Measurements from ENCODE around the gene GREB1L.

DNA sequence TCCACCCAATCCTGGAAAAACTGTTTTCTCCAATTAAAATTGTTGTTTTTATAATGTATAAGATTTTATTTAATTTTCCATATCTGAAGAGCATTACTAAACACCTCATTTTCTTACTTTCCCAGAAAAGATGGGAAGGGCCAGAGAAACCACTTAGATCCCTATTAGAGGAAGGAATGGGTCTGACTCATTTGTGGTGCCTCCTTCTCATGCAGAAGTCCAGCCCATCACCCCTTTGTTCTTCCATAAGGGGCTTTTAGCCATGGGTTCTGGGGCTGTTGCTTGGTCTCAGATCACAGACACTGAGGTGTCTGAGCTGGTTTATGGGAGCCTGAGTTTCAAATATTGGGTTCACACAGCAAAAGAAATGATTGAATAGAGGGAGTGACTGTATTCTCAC, 206.3 kb downstream of the GREB1L start:
- TF ChIP-seq HIVEP1 (CRISPR knock-in tag; IDR thresholded peaks at IDR 0.05) (no peak), ZNF316 (IDR thresholded peaks at IDR 0.05) (no peak), POLR2A (conservative IDR thresholded peaks at IDR 0.05) (no peak), PRPF4 (IDR thresholded peaks at IDR 0.05; ENCODE audit: insufficient read depth, low read depth, low read length, poor library complexity, severe bottlenecking) (no peak), FOXK2 (conservative IDR thresholded peaks at IDR 0.05 in 1 of 2, IDR thresholded peaks at IDR 0.05 in 1 of 2; ENCODE audit: low read depth in 2 of 2) (no peak), RB1 (IDR thresholded peaks at IDR 0.05; ENCODE audit: low read depth) (no peak)
- TF ChIP-seq, protein P1, sequence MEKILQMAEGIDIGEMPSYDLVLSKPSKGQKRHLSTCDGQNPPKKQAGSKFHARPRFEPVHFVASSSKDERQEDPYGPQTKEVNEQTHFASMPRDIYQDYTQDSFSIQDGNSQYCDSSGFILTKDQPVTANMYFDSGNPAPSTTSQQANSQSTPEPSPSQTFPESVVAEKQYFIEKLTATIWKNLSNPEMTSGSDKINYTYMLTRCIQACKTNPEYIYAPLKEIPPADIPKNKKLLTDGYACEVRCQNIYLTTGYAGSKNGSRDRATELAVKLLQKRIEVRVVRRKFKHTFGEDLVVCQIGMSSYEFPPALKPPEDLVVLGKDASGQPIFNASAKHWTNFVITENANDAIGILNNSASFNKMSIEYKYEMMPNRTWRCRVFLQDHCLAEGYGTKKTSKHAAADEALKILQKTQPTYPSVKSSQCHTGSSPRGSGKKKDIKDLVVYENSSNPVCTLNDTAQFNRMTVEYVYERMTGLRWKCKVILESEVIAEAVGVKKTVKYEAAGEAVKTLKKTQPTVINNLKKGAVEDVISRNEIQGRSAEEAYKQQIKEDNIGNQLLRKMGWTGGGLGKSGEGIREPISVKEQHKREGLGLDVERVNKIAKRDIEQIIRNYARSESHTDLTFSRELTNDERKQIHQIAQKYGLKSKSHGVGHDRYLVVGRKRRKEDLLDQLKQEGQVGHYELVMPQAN (IDR thresholded peaks at IDR 0.05; ENCODE audit: borderline replicate concordance) = no peak
- TF ChIP-seq, protein P2, sequence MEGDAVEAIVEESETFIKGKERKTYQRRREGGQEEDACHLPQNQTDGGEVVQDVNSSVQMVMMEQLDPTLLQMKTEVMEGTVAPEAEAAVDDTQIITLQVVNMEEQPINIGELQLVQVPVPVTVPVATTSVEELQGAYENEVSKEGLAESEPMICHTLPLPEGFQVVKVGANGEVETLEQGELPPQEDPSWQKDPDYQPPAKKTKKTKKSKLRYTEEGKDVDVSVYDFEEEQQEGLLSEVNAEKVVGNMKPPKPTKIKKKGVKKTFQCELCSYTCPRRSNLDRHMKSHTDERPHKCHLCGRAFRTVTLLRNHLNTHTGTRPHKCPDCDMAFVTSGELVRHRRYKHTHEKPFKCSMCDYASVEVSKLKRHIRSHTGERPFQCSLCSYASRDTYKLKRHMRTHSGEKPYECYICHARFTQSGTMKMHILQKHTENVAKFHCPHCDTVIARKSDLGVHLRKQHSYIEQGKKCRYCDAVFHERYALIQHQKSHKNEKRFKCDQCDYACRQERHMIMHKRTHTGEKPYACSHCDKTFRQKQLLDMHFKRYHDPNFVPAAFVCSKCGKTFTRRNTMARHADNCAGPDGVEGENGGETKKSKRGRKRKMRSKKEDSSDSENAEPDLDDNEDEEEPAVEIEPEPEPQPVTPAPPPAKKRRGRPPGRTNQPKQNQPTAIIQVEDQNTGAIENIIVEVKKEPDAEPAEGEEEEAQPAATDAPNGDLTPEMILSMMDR (IDR thresholded peaks at IDR 0.05 in 2 of 3, conservative IDR thresholded peaks at IDR 0.05 in 1 of 3; ENCODE audit: insufficient read depth in 2 of 3, low read depth in 1 of 3, low read length in 3 of 3) = no peak
